Tibial nerve (tissue), 4 donors: ENCODE data around the gene KRT33B.
"Not testable (repeated sequence)": the region's sequence is repeated elsewhere in the genome, so short reads cannot be mapped to it uniquely, and the experiment has no call there.

Source experiments
- EP300 ChIP-seq, 2 donors: sonication (generic); formaldehyde crosslinking; IDR thresholded peaks; one replicate each; pipeline ENCODE4 v1.6.1; 2017; ENCODE audit warnings: antibody characterized with exemption in 2 of 2, mild to moderate bottlenecking in 1 of 2
- POLR2A ChIP-seq, 2 donors: fragments of 450-650 bp; IDR thresholded peaks; one replicate each; pipeline ENCODE4 v1.6.1; 2017; ENCODE audit warnings: antibody characterized with exemption in 2 of 2, mild to moderate bottlenecking in 2 of 2, moderate library complexity in 2 of 2
- TF ChIP-seq, protein P1 (sequence below), 5 experiments: fragments of 200-600 bp in 3 of 5; fragments of 450-650 bp in 2 of 5; sonication (generic) in 3 of 5; IDR thresholded peaks; one replicate each; pipeline ENCODE4 v1.5.1; 2016 to 2019; ENCODE audit warnings: antibody characterized with exemption in 5 of 5, mild to moderate bottlenecking in 3 of 5, moderate library complexity in 2 of 5

DNA sequence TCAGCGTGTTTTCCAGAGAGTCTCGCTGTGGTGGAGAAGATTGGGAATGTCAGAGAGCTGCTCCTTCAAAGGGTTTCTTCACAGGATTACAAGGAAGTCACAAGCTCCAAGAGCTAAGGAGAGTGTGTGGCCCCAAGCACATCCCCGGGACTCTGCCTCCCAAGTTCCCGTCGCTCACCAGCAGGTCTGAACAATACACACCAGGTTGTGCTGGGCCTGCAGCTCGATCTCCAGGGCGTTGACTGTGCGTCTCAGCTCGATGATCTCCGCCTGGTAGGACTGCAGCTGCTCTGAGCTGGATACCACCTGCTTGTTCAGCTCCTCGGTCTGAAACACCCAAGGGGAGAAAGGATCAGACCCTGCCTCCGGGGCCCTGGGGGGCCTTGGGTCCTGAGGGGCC lies 25.4 kb upstream of the KRT33B start:
- TF ChIP-seq, protein P1, sequence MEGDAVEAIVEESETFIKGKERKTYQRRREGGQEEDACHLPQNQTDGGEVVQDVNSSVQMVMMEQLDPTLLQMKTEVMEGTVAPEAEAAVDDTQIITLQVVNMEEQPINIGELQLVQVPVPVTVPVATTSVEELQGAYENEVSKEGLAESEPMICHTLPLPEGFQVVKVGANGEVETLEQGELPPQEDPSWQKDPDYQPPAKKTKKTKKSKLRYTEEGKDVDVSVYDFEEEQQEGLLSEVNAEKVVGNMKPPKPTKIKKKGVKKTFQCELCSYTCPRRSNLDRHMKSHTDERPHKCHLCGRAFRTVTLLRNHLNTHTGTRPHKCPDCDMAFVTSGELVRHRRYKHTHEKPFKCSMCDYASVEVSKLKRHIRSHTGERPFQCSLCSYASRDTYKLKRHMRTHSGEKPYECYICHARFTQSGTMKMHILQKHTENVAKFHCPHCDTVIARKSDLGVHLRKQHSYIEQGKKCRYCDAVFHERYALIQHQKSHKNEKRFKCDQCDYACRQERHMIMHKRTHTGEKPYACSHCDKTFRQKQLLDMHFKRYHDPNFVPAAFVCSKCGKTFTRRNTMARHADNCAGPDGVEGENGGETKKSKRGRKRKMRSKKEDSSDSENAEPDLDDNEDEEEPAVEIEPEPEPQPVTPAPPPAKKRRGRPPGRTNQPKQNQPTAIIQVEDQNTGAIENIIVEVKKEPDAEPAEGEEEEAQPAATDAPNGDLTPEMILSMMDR (IDR thresholded peaks at IDR 0.05): not testable (repeated sequence)
- TF ChIP-seq EP300, POLR2A (IDR thresholded peaks at IDR 0.05): not testable (repeated sequence)
